ENCODE measurements around the gene NSG1. TPM values are rescaled to one million over a fixed set of nuclear protein-coding genes. Genes with fewer than 3 reads are reported as not detected.

The NSG1 gene
- total RNA-seq, 1 donor from 2014 or later, result not detected

GRCh38 chr4:4394644-4395043 is 7.7 kb downstream of the NSG1 start:
- Mint-ChIP-seq H3K9me3 (no peaks in the 10 kb centered on the region), H3K4me1 (ENCODE audit: low read depth) (no peaks in the 10 kb centered on the region), H3K36me3 (ENCODE audit: low read depth) (no peaks in the 10 kb centered on the region), H3K27ac (no peak overlapping the region), H3K27me3 (ENCODE audit: low read depth) (peaks cover 1% of the 10 kb centered on the region), H3K4me3 (ENCODE audit: low read depth) (no peak overlapping the region)
- intact Hi-C loops (cut with micrococcal nuclease), result no loop called here
- no peak for DNase-seq (ENCODE audit: low spot score)

- H3K36me3 Mint-ChIP-seq (ENCODE audit: low read depth), result no peaks in the 10 kb centered on the region
- no peaks in the 10 kb centered on the region for H3K9me3 Mint-ChIP-seq
- no peak overlapping the region for H3K4me3 Mint-ChIP-seq (ENCODE audit: low read depth)
- H3K4me1 Mint-ChIP-seq (ENCODE audit: low read depth), result no peaks in the 10 kb centered on the region
- peaks cover 2% of the 10 kb centered on the region for H3K27me3 Mint-ChIP-seq (ENCODE audit: low read depth)
- DNase-seq (ENCODE audit: low spot score), result no peak
- H3K27ac Mint-ChIP-seq, result no peak overlapping the region
- intact Hi-C loops (cut with micrococcal nuclease), result no loop called here
These were observed 8.5 kb downstream of the NSG1 start for GRCh38 chr4:4395371-4395770.

- Mint-ChIP-seq H3K4me1 (ENCODE audit: low read depth) (no peaks in the 10 kb centered on the region), H3K36me3 (ENCODE audit: low read depth) (no peaks in the 10 kb centered on the region), H3K4me3 (ENCODE audit: low read depth) (no peak overlapping the region), H3K27ac (no peak overlapping the region), H3K9me3 (no peaks in the 10 kb centered on the region), H3K27me3 (ENCODE audit: low read depth) (peaks cover 3% of the 10 kb centered on the region)
- no peak for DNase-seq (ENCODE audit: low spot score)
- intact Hi-C loops (cut with micrococcal nuclease), result no loop called here
These were observed 9.1 kb downstream of the NSG1 start for GRCh38 chr4:4395849-4396627.

GRCh38 chr4:4396628-4397440 is 9.9 kb downstream of the NSG1 start:
- Mint-ChIP-seq H3K27ac (no peak overlapping the region), H3K4me1 (ENCODE audit: low read depth) (no peaks in the 10 kb centered on the region), H3K4me3 (ENCODE audit: low read depth) (no peak overlapping the region), H3K36me3 (ENCODE audit: low read depth) (no peaks in the 10 kb centered on the region), H3K27me3 (ENCODE audit: low read depth) (peaks cover 3% of the 10 kb centered on the region), H3K9me3 (no peaks in the 10 kb centered on the region)
- DNase-seq (ENCODE audit: low spot score), result no peak
- intact Hi-C loops (cut with micrococcal nuclease), result no loop called here

GRCh38 chr4:4397441-4397819 is 10.5 kb downstream of the NSG1 start:
- intact Hi-C loops (cut with micrococcal nuclease), result no loop called here
- DNase-seq (ENCODE audit: low spot score), result no peak
- Mint-ChIP-seq H3K4me3 (ENCODE audit: low read depth) (no peak overlapping the region), H3K27ac (no peak overlapping the region), H3K9me3 (no peaks in the 10 kb centered on the region), H3K36me3 (ENCODE audit: low read depth) (no peaks in the 10 kb centered on the region), H3K4me1 (ENCODE audit: low read depth) (no peaks in the 10 kb centered on the region), H3K27me3 (ENCODE audit: low read depth) (peaks cover 3% of the 10 kb centered on the region)

GRCh38 chr4:4398430-4398829 is 11.5 kb downstream of the NSG1 start:
- Mint-ChIP-seq H3K27me3 (ENCODE audit: low read depth) (peaks cover 3% of the 10 kb centered on the region), H3K4me3 (ENCODE audit: low read depth) (no peak overlapping the region), H3K4me1 (ENCODE audit: low read depth) (no peaks in the 10 kb centered on the region), H3K36me3 (ENCODE audit: low read depth) (no peaks in the 10 kb centered on the region), H3K9me3 (no peaks in the 10 kb centered on the region), H3K27ac (no peak overlapping the region)
- DNase-seq (ENCODE audit: low spot score), result no peak
- intact Hi-C loops (cut with micrococcal nuclease), result no loop called here

GRCh38 chr4:4401036-4401435 is 14.1 kb downstream of the NSG1 start:
- intact Hi-C loops (cut with micrococcal nuclease), result no loop called here
- Mint-ChIP-seq H3K36me3 (ENCODE audit: low read depth) (no peaks in the 10 kb centered on the region), H3K4me1 (ENCODE audit: low read depth) (no peaks in the 10 kb centered on the region), H3K9me3 (no peaks in the 10 kb centered on the region), H3K4me3 (ENCODE audit: low read depth) (no peak overlapping the region), H3K27ac (no peak overlapping the region), H3K27me3 (ENCODE audit: low read depth) (peaks cover 3% of the 10 kb centered on the region)
- no peak for DNase-seq (ENCODE audit: low spot score)

- intact Hi-C loops (cut with micrococcal nuclease), result no loop called here
- H3K9me3 Mint-ChIP-seq, result no peaks in the 10 kb centered on the region
These were observed 16.1 kb downstream of the NSG1 start for GRCh38 chr4:4402966-4403365.

GRCh38 chr4:4405358-4405962 is 18.6 kb downstream of the NSG1 start:
- intact Hi-C loops (cut with micrococcal nuclease), result no loop called here
- H3K9me3 Mint-ChIP-seq, result no peaks in the 10 kb centered on the region
- peaks cover under 1% of the 10 kb centered on the region for H3K27me3 Mint-ChIP-seq (ENCODE audit: low read depth)
- no peak overlapping the region for H3K27ac Mint-ChIP-seq
- no peaks in the 10 kb centered on the region for H3K36me3 Mint-ChIP-seq (ENCODE audit: low read depth)
- DNase-seq (ENCODE audit: low spot score), result no peak
- no peak overlapping the region for H3K4me3 Mint-ChIP-seq (ENCODE audit: low read depth)
- no peaks in the 10 kb centered on the region for H3K4me1 Mint-ChIP-seq (ENCODE audit: low read depth)

More at GRCh38 chr4:4402966-4403365, 16.1 kb downstream of the NSG1 start:
- no peaks in the 10 kb centered on the region for H3K36me3 Mint-ChIP-seq (ENCODE audit: low read depth)
- H3K4me3 Mint-ChIP-seq (ENCODE audit: low read depth), result no peak overlapping the region
- H3K4me1 Mint-ChIP-seq (ENCODE audit: low read depth), result no peaks in the 10 kb centered on the region
- DNase-seq (ENCODE audit: low spot score), result no peak
- H3K27ac Mint-ChIP-seq, result no peak overlapping the region
- peaks cover 3% of the 10 kb centered on the region for H3K27me3 Mint-ChIP-seq (ENCODE audit: low read depth)

- H3K4me1 Mint-ChIP-seq (ENCODE audit: low read depth), result no peaks in the 10 kb centered on the region
- H3K36me3 Mint-ChIP-seq (ENCODE audit: low read depth), result no peaks in the 10 kb centered on the region
- H3K9me3 Mint-ChIP-seq, result no peaks in the 10 kb centered on the region
- H3K27me3 Mint-ChIP-seq (ENCODE audit: low read depth), result no peaks in the 10 kb centered on the region
- no peak overlapping the region for H3K27ac Mint-ChIP-seq
- no peak overlapping the region for H3K4me3 Mint-ChIP-seq (ENCODE audit: low read depth)
- intact Hi-C loops (cut with micrococcal nuclease), result no loop called here
- DNase-seq (ENCODE audit: low spot score), result no peak
These were observed 19.8 kb downstream of the NSG1 start for GRCh38 chr4:4406455-4407298.

GRCh38 chr4:4407299-4408131 is 20.6 kb downstream of the NSG1 start:
- no peaks in the 10 kb centered on the region for H3K4me1 Mint-ChIP-seq (ENCODE audit: low read depth)
- H3K27me3 Mint-ChIP-seq (ENCODE audit: low read depth), result no peaks in the 10 kb centered on the region
- no peak overlapping the region for H3K27ac Mint-ChIP-seq
- H3K36me3 Mint-ChIP-seq (ENCODE audit: low read depth), result no peaks in the 10 kb centered on the region
- no peak overlapping the region for H3K4me3 Mint-ChIP-seq (ENCODE audit: low read depth)
- intact Hi-C loops (cut with micrococcal nuclease), result no loop called here
- DNase-seq (ENCODE audit: low spot score), result no peak
- no peaks in the 10 kb centered on the region for H3K9me3 Mint-ChIP-seq

- DNase-seq (ENCODE audit: low spot score), result no peak
- Mint-ChIP-seq H3K9me3 (no peaks in the 10 kb centered on the region), H3K4me1 (ENCODE audit: low read depth) (no peaks in the 10 kb centered on the region), H3K27ac (no peak overlapping the region), H3K27me3 (ENCODE audit: low read depth) (no peaks in the 10 kb centered on the region), H3K4me3 (ENCODE audit: low read depth) (no peak overlapping the region), H3K36me3 (ENCODE audit: low read depth) (no peaks in the 10 kb centered on the region)
- intact Hi-C loops (cut with micrococcal nuclease), result no loop called here
These were observed 21.2 kb downstream of the NSG1 start for GRCh38 chr4:4408132-4408523.

Measured in activated T-helper 2 cell treated with anti-CD3 and anti-CD28 coated beads, Interferon-gamma antibody, Interleukin-2, Interleukin-4, amounts not matched to agents 10 μg/mL and 5 μg/mL and 100 μg/mL, durations not matched to agents 14 hours and 24 hours and 36 hours (primary cell).